SJSA1 (cell line): ENCODE data around the gene NACC2. TPM values are rescaled to one million over a fixed set of nuclear protein-coding genes. Genes with fewer than 3 reads are reported as not detected.

Experiments
- DNase-seq, 2 experiments: peaks; one replicate each; pipeline ENCODE4 v3.0.0-alpha.2; 2015 to 2020; ENCODE audit warnings: low spot score in 2 of 2, low read depth in 1 of 2
- H3K27ac ChIP-seq: fragments of 250-450 bp; sonication (Bioruptor Pico); 2 replicates; pipeline ENCODE4 v1.5.1; 2020; ENCODE audit warnings: mild to moderate bottlenecking, moderate library complexity
- H3K27me3 ChIP-seq: fragments of 250-450 bp; sonication (Bioruptor Pico); replicated peaks from 2 replicates; pipeline ENCODE4 v1.5.1; 2020; ENCODE audit warnings: mild to moderate bottlenecking, moderate library complexity
- H3K36me3 ChIP-seq: fragments of 250-450 bp; sonication (Bioruptor Pico); 2 replicates; pipeline ENCODE4 v1.5.1; 2020; ENCODE audit warnings: mild to moderate bottlenecking
- H3K4me1 ChIP-seq: fragments of 250-450 bp; sonication (Bioruptor Pico); replicated peaks from 2 replicates; pipeline ENCODE4 v1.6.1; 2021; ENCODE audit warnings: mild to moderate bottlenecking
- H3K4me3 ChIP-seq: fragments of 250-450 bp; sonication (Bioruptor Pico); 2 replicates; pipeline ENCODE4 v1.5.1; 2020; ENCODE audit warnings: mild to moderate bottlenecking
- H3K9me3 ChIP-seq: fragments of 250-450 bp; sonication (Bioruptor Pico); replicated peaks from 2 replicates; pipeline ENCODE4 v1.5.1; 2020; ENCODE audit warnings: mild to moderate bottlenecking
- total RNA-seq: library from RNA; depleted of rRNA; stranded (reverse); fragments of >200 nt; shearing (Covaris generic); gene quantifications from 2 replicates; pipeline ENCODE4 v1.2.3, GENCODE V29; 2014

Gene NACC2
- total RNA-seq, 1 experiment from 2014 or later, result 20.2 TPM

- H3K4me1 ChIP-seq, result peaks cover 15% of the 10 kb centered on the region
- H3K27ac ChIP-seq, result no peak overlapping the region
- no peak for DNase-seq
- H3K36me3 ChIP-seq, result no peaks in the 10 kb centered on the region
- H3K9me3 ChIP-seq, result no peaks in the 10 kb centered on the region
- no peak overlapping the region for H3K4me3 ChIP-seq
- H3K27me3 ChIP-seq, result peaks cover under 1% of the 10 kb centered on the region; the same call in 1 of the 2 replicates
Observed at GRCh38 chr9:135989722-135990467, 105.2 kb downstream of the NACC2 start.

- H3K4me1 ChIP-seq, result peaks cover 15% of the 10 kb centered on the region
- no peaks in the 10 kb centered on the region for H3K36me3 ChIP-seq
- H3K27me3 ChIP-seq, result peaks cover 7% of the 10 kb centered on the region; the same call in 1 of the 2 replicates
- DNase-seq, result no peak
- no peak overlapping the region for H3K27ac ChIP-seq
- no peaks in the 10 kb centered on the region for H3K9me3 ChIP-seq
- H3K4me3 ChIP-seq, result no peak overlapping the region
Observed at GRCh38 chr9:135989157-135989556, 105.9 kb downstream of the NACC2 start.

- H3K36me3 ChIP-seq, result no peaks in the 10 kb centered on the region
- peaks cover 9% of the 10 kb centered on the region for H3K27me3 ChIP-seq
- peaks cover 15% of the 10 kb centered on the region for H3K4me1 ChIP-seq
- no peaks in the 10 kb centered on the region for H3K9me3 ChIP-seq
- H3K27ac ChIP-seq, result no peak overlapping the region
- no peak for DNase-seq
- no peak overlapping the region for H3K4me3 ChIP-seq
Observed at GRCh38 chr9:135988493-135988892, 106.6 kb downstream of the NACC2 start.

- Histone ChIP-seq H3K4me1 (peaks cover 9% of the 10 kb centered on the region), H3K27ac (no peak overlapping the region), H3K36me3 (no peaks in the 10 kb centered on the region), H3K4me3 (no peak overlapping the region), H3K9me3 (no peaks in the 10 kb centered on the region), H3K27me3 (peaks cover 12% of the 10 kb centered on the region)
- DNase-seq, result no peak
Observed at GRCh38 chr9:135987838-135988404, 107.2 kb downstream of the NACC2 start.

- H3K36me3 ChIP-seq, result no peaks in the 10 kb centered on the region
- no peaks in the 10 kb centered on the region for H3K9me3 ChIP-seq
- peaks cover 12% of the 10 kb centered on the region for H3K27me3 ChIP-seq
- DNase-seq, result no peak
- no peaks in the 10 kb centered on the region for H3K4me1 ChIP-seq
- no peak overlapping the region for H3K4me3 ChIP-seq
- H3K27ac ChIP-seq, result no peak overlapping the region
Observed at GRCh38 chr9:135986605-135987004, 108.5 kb downstream of the NACC2 start.

- Histone ChIP-seq H3K36me3 (no peaks in the 10 kb centered on the region), H3K27ac (no peak overlapping the region), H3K9me3 (no peaks in the 10 kb centered on the region), H3K27me3 (peaks cover 12% of the 10 kb centered on the region), H3K4me3 (no peak overlapping the region), H3K4me1 (no peaks in the 10 kb centered on the region)
- DNase-seq, result no peak
Observed at GRCh38 chr9:135985889-135986288, 109.2 kb downstream of the NACC2 start.

- Histone ChIP-seq H3K27me3 (peaks cover 12% of the 10 kb centered on the region), H3K4me3 (no peak overlapping the region), H3K27ac (no peak overlapping the region), H3K4me1 (no peaks in the 10 kb centered on the region), H3K9me3 (no peaks in the 10 kb centered on the region), H3K36me3 (no peaks in the 10 kb centered on the region)
- no peak for DNase-seq
Observed at GRCh38 chr9:135985459-135985774, 109.7 kb downstream of the NACC2 start.

- Histone ChIP-seq H3K9me3 (no peaks in the 10 kb centered on the region), H3K4me3 (no peak overlapping the region), H3K4me1 (no peaks in the 10 kb centered on the region), H3K27ac (no peak overlapping the region), H3K27me3 (peaks cover 12% of the 10 kb centered on the region), H3K36me3 (no peaks in the 10 kb centered on the region)
- no peak for DNase-seq
Observed at GRCh38 chr9:135984072-135984710, 110.9 kb downstream of the NACC2 start.

GRCh38 chr9:135983208-135984071 lies 111.6 kb downstream of the NACC2 start:
- no peaks in the 10 kb centered on the region for H3K4me1 ChIP-seq
- no peak for DNase-seq
- no peak overlapping the region for H3K4me3 ChIP-seq
- H3K27ac ChIP-seq, result no peak overlapping the region
- H3K36me3 ChIP-seq, result no peaks in the 10 kb centered on the region
- peaks cover 12% of the 10 kb centered on the region for H3K27me3 ChIP-seq
- no peaks in the 10 kb centered on the region for H3K9me3 ChIP-seq

GRCh38 chr9:135982499-135983207 lies 112.4 kb downstream of the NACC2 start:
- no peaks in the 10 kb centered on the region for H3K36me3 ChIP-seq
- peaks cover 12% of the 10 kb centered on the region for H3K27me3 ChIP-seq
- no peak for DNase-seq
- no peak overlapping the region for H3K4me3 ChIP-seq
- H3K9me3 ChIP-seq, result no peaks in the 10 kb centered on the region
- no peak overlapping the region for H3K27ac ChIP-seq
- H3K4me1 ChIP-seq, result no peaks in the 10 kb centered on the region

- Histone ChIP-seq H3K4me3 (no peak overlapping the region), H3K27me3 (peaks cover 12% of the 10 kb centered on the region), H3K9me3 (no peaks in the 10 kb centered on the region), H3K36me3 (no peaks in the 10 kb centered on the region), H3K27ac (no peak overlapping the region), H3K4me1 (no peaks in the 10 kb centered on the region)
- DNase-seq, result no peak
Observed at GRCh38 chr9:135980926-135981630, 114.0 kb downstream of the NACC2 start.

- Histone ChIP-seq H3K4me1 (no peaks in the 10 kb centered on the region), H3K27me3 (peaks cover 10% of the 10 kb centered on the region), H3K9me3 (no peaks in the 10 kb centered on the region), H3K36me3 (no peaks in the 10 kb centered on the region), H3K4me3 (no peak overlapping the region), H3K27ac (no peak overlapping the region)
- no peak for DNase-seq
Observed at GRCh38 chr9:135979547-135980166, 115.4 kb downstream of the NACC2 start.
